Measurements from ENCODE around the gene DISC1. TPM values are rescaled to one million over a fixed set of nuclear protein-coding genes. Genes with fewer than 3 reads are reported as not detected.

The DISC1 gene
- total and polyA plus RNA-seq, 7 experiments from 2014 or later = 7.8 to 33.8 (median 17.1) TPM

GRCh38 chr1:231801042-231801585 is 174.5 kb downstream of the DISC1 start:
- no peaks in the 10 kb centered on the region for H3K27me3 Mint-ChIP-seq
- Histone ChIP-seq H3K4me1 (ENCODE audit: control insufficient read depth in 2 of 2, insufficient read depth in 2 of 2, low read length in 2 of 2) (no peaks in the 10 kb centered on the region), H3K9me3 (ENCODE audit: control insufficient read depth in 2 of 3, low read length in 3 of 3) (no peaks in the 10 kb centered on the region), H3K36me3 (ENCODE audit: control insufficient read depth in 2 of 3, insufficient read depth in 3 of 3, low read length in 3 of 3) (peaks cover 0 to 7% (median 0%) of the 10 kb centered on the region in 3 experiments), H3K27me3 (ENCODE audit: control insufficient read depth in 2 of 2, insufficient read depth in 2 of 2, low read length in 2 of 2) (no peaks in the 10 kb centered on the region), H3K4me3 (ENCODE audit: low read length) (no peak overlapping the region), H3K27ac (ENCODE audit: low read depth, low read length) (no peak overlapping the region)
- peaks cover 0 to 10% (median 4%) of the 10 kb centered on the region in 7 donors for H3K4me1 Mint-ChIP-seq
- ATAC-seq = no peak
- H3K9me3 Mint-ChIP-seq = peaks cover 0 to 19% (median 5%) of the 10 kb centered on the region in 11 donors
- no peak overlapping the region for H3K4me3 Mint-ChIP-seq
- DNase-seq = no peak
- intact Hi-C loops (cut with micrococcal nuclease) = no loop called here
- H3K36me3 Mint-ChIP-seq = peaks cover 17 to 82% (median 46%) of the 10 kb centered on the region in 5 donors
- peak overlapping the region in 1 of 9 donors; percentile 72 for H3K27ac Mint-ChIP-seq
- POLR2A ChIA-PET = no interaction called here
- CTCF ChIA-PET = no interaction called here

GRCh38 chr1:231803353-231803752 is 176.8 kb downstream of the DISC1 start:
- Histone ChIP-seq H3K36me3 (ENCODE audit: control insufficient read depth in 2 of 3, insufficient read depth in 3 of 3, low read length in 3 of 3) (peaks cover 0 to 7% (median 0%) of the 10 kb centered on the region in 3 experiments), H3K27ac (ENCODE audit: low read depth, low read length) (no peak overlapping the region), H3K9me3 (ENCODE audit: control insufficient read depth in 2 of 3, low read length in 3 of 3) (no peaks in the 10 kb centered on the region), H3K4me1 (ENCODE audit: control insufficient read depth in 2 of 2, insufficient read depth in 2 of 2, low read length in 2 of 2) (no peaks in the 10 kb centered on the region), H3K4me3 (ENCODE audit: low read length) (no peak overlapping the region), H3K27me3 (ENCODE audit: control insufficient read depth in 2 of 2, insufficient read depth in 2 of 2, low read length in 2 of 2) (no peaks in the 10 kb centered on the region)
- DNase-seq (no peak), ATAC-seq (peak; percentile 67)
- Mint-ChIP-seq H3K36me3 (peaks cover 20 to 72% (median 43%) of the 10 kb centered on the region in 5 donors), H3K27me3 (no peaks in the 10 kb centered on the region), H3K4me3 (no peak overlapping the region), H3K9me3 (peaks cover 0 to 17% (median 5%) of the 10 kb centered on the region in 11 donors), H3K27ac (no peak overlapping the region), H3K4me1 (peaks cover 0 to 12% (median 4%) of the 10 kb centered on the region in 7 donors)
- ChIA-PET CTCF (no interaction called here), POLR2A (no interaction called here)
- intact Hi-C loops (cut with micrococcal nuclease) = no loop called here

GRCh38 chr1:231806623-231807495 is 180.3 kb downstream of the DISC1 start:
- Histone ChIP-seq H3K9me3 (ENCODE audit: control insufficient read depth in 2 of 3, low read length in 3 of 3) (no peaks in the 10 kb centered on the region), H3K27me3 (ENCODE audit: control insufficient read depth in 2 of 2, insufficient read depth in 2 of 2, low read length in 2 of 2) (no peaks in the 10 kb centered on the region), H3K4me3 (ENCODE audit: low read length) (no peak overlapping the region), H3K36me3 (ENCODE audit: control insufficient read depth in 2 of 3, insufficient read depth in 3 of 3, low read length in 3 of 3) (peaks cover 0 to 7% (median 0%) of the 10 kb centered on the region in 3 experiments), H3K27ac (ENCODE audit: low read depth, low read length) (no peak overlapping the region), H3K4me1 (ENCODE audit: control insufficient read depth in 2 of 2, insufficient read depth in 2 of 2, low read length in 2 of 2) (no peaks in the 10 kb centered on the region)
- Mint-ChIP-seq H3K36me3 (peaks cover 6 to 77% (median 43%) of the 10 kb centered on the region in 5 donors), H3K9me3 (peaks cover 0 to 3% (median 0%) of the 10 kb centered on the region in 11 donors), H3K27ac (no peak overlapping the region), H3K27me3 (no peaks in the 10 kb centered on the region), H3K4me3 (no peak overlapping the region), H3K4me1 (peaks cover 0 to 12% (median 0%) of the 10 kb centered on the region in 7 donors)
- DNase-seq (peak in 6 of 9 donors; percentile 6 to 25 (median 12)), ATAC-seq (peak; percentile 79)
- intact Hi-C loops (cut with micrococcal nuclease) = loop anchor here (2.0 kb wide), 2 partner anchors 50 to 448 kb away; no protein-coding TSS in a partner anchor
- POLR2A ChIA-PET = no interaction called here
- CTCF ChIA-PET = no interaction called here

GRCh38 chr1:231807541-231807940 is 181.0 kb downstream of the DISC1 start:
- H3K36me3 ChIP-seq (ENCODE audit: control insufficient read depth in 2 of 3, insufficient read depth in 3 of 3, low read length in 3 of 3) = peaks cover 0 to 3% (median 0%) of the 10 kb centered on the region in 3 experiments
- ChIA-PET CTCF (no interaction called here), POLR2A (no interaction called here)
- no peaks in the 10 kb centered on the region for H3K27me3 ChIP-seq (ENCODE audit: control insufficient read depth in 2 of 2, insufficient read depth in 2 of 2, low read length in 2 of 2)
- Mint-ChIP-seq H3K4me3 (no peak overlapping the region), H3K4me1 (peaks cover 0 to 9% (median 0%) of the 10 kb centered on the region in 7 donors), H3K27me3 (no peaks in the 10 kb centered on the region), H3K36me3 (peaks cover 1 to 77% (median 43%) of the 10 kb centered on the region in 5 donors), H3K27ac (no peak overlapping the region), H3K9me3 (peaks cover 0 to 2% (median 0%) of the 10 kb centered on the region in 11 donors)
- DNase-seq = no peak
- H3K27ac ChIP-seq (ENCODE audit: low read depth, low read length) = no peak overlapping the region
- no peak for ATAC-seq
- no peaks in the 10 kb centered on the region for H3K4me1 ChIP-seq (ENCODE audit: control insufficient read depth in 2 of 2, insufficient read depth in 2 of 2, low read length in 2 of 2)
- H3K4me3 ChIP-seq (ENCODE audit: low read length) = no peak overlapping the region
- no peaks in the 10 kb centered on the region for H3K9me3 ChIP-seq (ENCODE audit: control insufficient read depth in 2 of 3, low read length in 3 of 3)
- intact Hi-C loops (cut with micrococcal nuclease) = loop anchor here (2.0 kb wide), 2 partner anchors 51 to 449 kb away; no protein-coding TSS in a partner anchor

- Mint-ChIP-seq H3K9me3 (peaks cover 0 to 2% (median 0%) of the 10 kb centered on the region in 11 donors), H3K4me3 (no peak overlapping the region), H3K27ac (no peak overlapping the region), H3K4me1 (peaks cover 0 to 9% (median 0%) of the 10 kb centered on the region in 7 donors), H3K27me3 (no peaks in the 10 kb centered on the region), H3K36me3 (peaks cover 2 to 77% (median 43%) of the 10 kb centered on the region in 5 donors)
- no peak overlapping the region for H3K4me3 ChIP-seq (ENCODE audit: low read length)
- H3K4me1 ChIP-seq (ENCODE audit: control insufficient read depth in 2 of 2, insufficient read depth in 2 of 2, low read length in 2 of 2) = no peaks in the 10 kb centered on the region
- H3K9me3 ChIP-seq (ENCODE audit: control insufficient read depth in 2 of 3, low read length in 3 of 3) = no peaks in the 10 kb centered on the region
- peaks cover 0 to 6% (median 0%) of the 10 kb centered on the region in 3 experiments for H3K36me3 ChIP-seq (ENCODE audit: control insufficient read depth in 2 of 3, insufficient read depth in 3 of 3, low read length in 3 of 3)
- DNase-seq (no peak), ATAC-seq (no peak)
- intact Hi-C loops (cut with micrococcal nuclease) = no loop called here
- ChIA-PET CTCF (no interaction called here), POLR2A (no interaction called here)
- no peak overlapping the region for H3K27ac ChIP-seq (ENCODE audit: low read depth, low read length)
- no peaks in the 10 kb centered on the region for H3K27me3 ChIP-seq (ENCODE audit: control insufficient read depth in 2 of 2, insufficient read depth in 2 of 2, low read length in 2 of 2)
Measured at GRCh38 chr1:231808116-231808515, 181.5 kb downstream of the DISC1 start.

- Histone ChIP-seq H3K27ac (ENCODE audit: low read depth, low read length) (no peak overlapping the region), H3K9me3 (ENCODE audit: control insufficient read depth in 2 of 3, low read length in 3 of 3) (no peaks in the 10 kb centered on the region), H3K36me3 (ENCODE audit: control insufficient read depth in 2 of 3, insufficient read depth in 3 of 3, low read length in 3 of 3) (peaks cover 0 to 14% (median 0%) of the 10 kb centered on the region in 3 experiments), H3K4me3 (ENCODE audit: low read length) (no peak overlapping the region), H3K27me3 (ENCODE audit: control insufficient read depth in 2 of 2, insufficient read depth in 2 of 2, low read length in 2 of 2) (no peaks in the 10 kb centered on the region), H3K4me1 (ENCODE audit: control insufficient read depth in 2 of 2, insufficient read depth in 2 of 2, low read length in 2 of 2) (no peaks in the 10 kb centered on the region)
- ChIA-PET CTCF (no interaction called here), POLR2A (no interaction called here)
- H3K4me1 Mint-ChIP-seq = peaks cover 0 to 9% (median 0%) of the 10 kb centered on the region in 7 donors
- DNase-seq (no peak), ATAC-seq (peak; percentile 59)
- H3K27ac Mint-ChIP-seq = peak overlapping the region in 2 of 9 donors; percentile 28 to 47
- peaks cover 0 to 2% (median 0%) of the 10 kb centered on the region in 11 donors for H3K9me3 Mint-ChIP-seq
- no peak overlapping the region for H3K4me3 Mint-ChIP-seq
- intact Hi-C loops (cut with micrococcal nuclease) = no loop called here
- no peaks in the 10 kb centered on the region for H3K27me3 Mint-ChIP-seq
- H3K36me3 Mint-ChIP-seq = peaks cover 6 to 80% (median 46%) of the 10 kb centered on the region in 5 donors
Measured at GRCh38 chr1:231808990-231809389, 182.4 kb downstream of the DISC1 start.
